ENCODE results near the gene SGIP1.
A peak's percentile ranks its signal among the peaks of the same experiment; 100 is the strongest.
"Not testable (repeated sequence)": the region's sequence is repeated elsewhere in the genome, so short reads cannot be mapped to it uniquely, and the experiment has no call there.

SGIP1 gene

DNA sequence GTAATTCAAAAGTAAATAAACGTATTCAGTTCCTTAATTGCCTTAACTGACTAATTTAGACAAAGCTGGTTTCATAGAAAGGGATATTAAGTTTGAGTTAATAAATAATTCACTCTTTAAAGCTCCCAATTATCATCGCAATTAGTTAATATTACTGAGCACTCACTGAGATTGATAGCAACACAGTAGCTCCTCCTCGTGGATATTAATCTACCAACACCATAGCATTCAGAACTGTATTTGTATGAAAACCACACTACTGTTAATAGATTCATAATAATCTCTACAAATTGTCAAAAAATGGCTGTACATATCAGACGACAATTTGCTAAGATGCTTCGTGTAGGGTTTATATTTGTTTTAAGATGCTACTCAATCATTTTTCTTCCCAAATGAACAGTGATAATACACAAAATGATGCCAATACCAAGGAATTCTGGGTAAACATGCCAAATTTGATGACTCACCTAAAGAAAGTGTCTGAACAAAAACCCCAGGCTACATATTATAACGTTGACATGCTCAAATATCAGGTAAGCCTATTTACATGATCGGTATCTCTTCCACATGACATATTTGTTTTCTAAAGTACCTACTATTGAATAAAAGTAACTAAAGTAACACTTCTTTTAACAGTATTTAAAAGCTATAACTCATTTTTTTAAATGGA, 199.5 kb downstream of the SGIP1 start:
- no peak for DNase-seq

DNA sequence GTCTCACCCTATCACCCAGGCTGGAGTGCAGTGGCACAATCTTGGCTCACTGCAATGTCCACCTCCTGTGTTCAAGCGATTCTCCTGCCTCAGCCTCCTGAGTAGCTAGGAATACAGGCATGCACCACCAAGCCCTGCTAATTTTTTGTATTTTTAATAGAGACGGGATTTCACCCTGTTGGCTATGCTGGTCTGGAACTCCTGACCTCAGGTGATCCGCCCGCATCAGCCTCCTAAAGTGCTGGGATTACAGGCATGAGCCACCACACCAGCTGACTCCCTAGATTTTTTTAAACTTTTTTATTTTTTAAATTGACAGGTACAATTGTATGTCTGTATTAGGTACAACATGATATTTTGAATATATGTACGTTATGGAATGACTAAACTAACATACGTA, 200.6 kb downstream of the SGIP1 start:
- not testable (repeated sequence) for DNase-seq

DNA sequence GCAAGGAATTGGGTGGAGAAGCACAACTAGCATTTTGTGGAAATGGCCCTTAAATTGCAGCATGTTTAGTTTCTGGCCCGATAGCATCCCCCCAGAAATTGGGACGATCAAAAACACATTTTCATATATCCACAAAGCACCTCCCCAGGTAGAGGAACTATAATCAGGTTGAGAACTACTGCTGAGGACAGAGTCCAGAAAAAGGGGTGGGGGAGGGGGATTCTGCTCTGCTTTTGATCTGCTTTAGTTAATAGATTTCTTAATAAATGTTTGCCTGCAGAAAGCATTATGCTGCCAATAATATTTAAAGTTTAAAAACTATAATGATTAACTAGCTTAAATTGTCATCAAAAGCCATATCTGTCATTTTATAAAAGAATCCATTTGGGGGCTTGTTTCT, 203.9 kb downstream of the SGIP1 start:
- DNase-seq = no peak

DNA sequence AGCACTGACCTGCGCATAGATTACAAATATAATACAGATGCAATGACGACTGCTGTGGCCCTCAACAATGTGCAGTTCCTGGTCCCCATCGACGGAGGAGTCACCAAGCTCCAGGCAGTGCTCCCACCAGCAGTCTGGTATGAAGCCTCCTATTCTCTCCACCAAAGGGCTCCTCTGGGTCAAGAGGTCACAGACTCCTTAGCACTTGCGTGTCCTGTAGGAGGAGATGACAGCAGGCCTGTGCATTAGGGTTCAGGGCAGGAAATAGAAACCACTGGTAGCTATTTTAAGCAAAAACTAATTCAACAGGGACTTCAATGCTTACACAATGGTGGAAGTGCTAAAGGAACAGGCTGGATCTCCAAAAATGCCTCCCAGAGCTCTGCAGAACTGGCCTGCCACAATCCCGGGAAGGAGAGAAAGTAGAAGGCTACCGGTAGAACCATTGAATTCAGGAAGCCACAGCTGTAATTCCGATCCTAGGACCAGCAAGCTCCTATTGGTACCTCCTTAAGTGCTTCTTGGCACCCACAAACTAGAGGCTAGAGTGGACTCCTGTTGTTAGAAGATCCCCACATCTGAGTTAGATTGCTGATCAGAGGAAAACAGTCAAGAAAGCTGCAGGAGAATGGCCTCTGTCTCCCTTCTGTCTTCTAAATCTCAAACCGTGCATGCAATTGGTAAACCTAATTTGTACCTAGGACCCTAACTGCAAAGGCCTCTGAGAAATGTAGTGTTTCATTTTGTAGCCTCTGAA, 205.6 kb downstream of the SGIP1 start:
- no peak for DNase-seq

DNA sequence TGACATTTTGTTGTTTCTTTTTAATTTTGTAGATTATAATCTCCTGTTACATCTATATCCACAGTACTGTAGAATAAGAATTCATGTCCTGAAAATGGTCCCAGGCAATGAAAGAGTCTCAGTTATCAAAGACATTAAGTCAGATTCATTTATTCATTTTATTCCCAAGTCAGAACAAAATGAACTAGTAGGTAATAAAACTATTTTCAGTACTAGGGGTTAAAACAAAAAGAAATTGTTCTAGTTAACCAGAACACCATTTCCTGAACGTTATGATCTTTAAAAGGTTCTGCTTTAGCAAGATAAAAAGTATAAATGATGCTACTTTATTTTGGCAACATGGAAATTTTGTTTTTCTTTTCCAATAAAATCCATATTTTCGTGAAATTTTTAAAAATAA, 211.5 kb downstream of the SGIP1 start:
- no peak for DNase-seq

DNA sequence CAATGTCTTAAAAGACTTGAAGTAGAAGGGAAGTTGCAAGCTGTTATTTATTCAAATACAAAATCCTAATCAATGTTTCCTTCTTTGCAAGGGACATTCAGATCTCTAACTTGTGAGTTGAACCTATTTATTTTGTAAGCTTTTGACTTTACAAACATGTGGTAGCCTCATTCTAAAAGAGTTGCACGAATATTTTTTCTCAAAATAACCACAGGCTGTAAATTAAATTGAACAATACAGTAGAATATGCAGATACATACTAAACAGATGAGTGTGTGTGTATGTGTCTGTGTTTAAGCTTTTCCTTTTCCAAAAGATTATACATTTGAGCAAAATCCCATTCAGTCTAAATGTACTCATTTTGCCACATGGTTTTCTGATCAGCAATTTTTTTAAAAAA, 213.5 kb downstream of the SGIP1 start:
- DNase-seq = no peak

DNA sequence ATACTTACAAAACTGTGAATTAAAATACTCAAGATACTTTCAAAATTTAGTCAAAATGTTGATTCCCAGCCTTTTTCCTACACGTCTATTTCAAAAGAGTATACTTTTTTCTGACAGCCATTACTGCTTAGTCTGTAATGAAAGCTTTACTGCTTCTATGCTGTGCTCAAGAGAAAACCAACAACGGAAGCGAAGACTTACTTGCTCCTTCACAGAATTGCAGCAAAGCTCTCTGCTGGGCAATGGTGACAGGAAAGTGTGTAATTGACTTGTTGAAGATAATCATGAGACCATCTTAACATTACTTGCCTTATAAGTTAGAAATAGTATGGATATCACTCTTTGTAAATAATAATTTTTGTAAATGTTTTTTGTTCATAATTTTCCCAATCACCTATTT, 216.6 kb downstream of the SGIP1 start:
- DNase-seq = no peak

DNA sequence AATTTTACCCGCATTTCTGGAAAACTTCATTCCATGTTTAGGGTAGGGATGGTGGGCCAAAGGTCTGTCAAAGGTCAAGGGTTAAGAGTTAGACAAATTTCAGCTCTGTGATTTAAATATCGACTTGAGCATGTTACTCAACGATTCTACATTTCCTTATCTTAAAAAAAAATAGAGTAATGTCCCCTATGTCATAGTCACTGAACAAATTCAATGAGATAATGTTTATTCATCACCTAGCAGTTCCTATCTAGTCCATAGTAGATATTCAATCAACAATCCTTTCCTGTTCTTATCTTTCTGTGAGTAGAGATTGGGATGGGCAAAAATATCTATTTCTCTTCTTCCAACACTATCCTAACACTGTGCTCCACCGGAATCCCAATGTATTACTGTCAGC, 217.2 kb downstream of the SGIP1 start:
- DNase-seq = no peak

DNA sequence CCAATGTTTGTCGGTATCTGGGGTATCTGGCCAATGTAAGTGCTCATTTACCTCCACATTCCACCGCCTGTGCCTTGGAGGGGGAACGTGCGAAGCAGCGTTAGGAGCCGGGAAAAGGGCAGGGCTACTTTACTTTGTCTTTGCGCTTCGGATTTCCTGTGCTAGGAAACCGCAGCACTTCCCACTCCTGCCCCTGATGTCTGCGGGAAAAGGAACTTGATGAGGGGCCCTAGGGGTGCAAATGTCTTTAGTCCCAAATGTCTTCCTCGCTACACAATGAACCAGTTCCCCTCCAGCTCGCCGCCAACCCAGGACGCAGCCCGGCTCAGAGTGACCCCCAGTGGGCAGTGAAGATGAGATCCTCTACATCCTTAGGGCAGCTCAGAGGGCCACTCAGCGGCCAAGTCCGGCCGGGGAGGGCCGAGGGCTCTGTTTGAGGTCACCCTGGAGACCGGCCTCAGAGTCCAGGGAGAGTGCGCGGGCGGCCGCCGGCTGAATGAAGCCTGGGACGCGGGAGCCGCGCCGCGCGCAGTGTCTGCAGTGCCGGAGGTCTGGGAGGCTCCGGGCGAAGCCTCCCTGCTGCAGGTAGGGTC, 218.1 kb downstream of the SGIP1 start, which contains the start of gene DYNLT5:
TSS of gene DYNLT5 (plus strand) at position 460 of the 593 bp plus-strand sequence. CDS start 2,200 bp downstream, outside the sequence.
- no peak for DNase-seq

DNA sequence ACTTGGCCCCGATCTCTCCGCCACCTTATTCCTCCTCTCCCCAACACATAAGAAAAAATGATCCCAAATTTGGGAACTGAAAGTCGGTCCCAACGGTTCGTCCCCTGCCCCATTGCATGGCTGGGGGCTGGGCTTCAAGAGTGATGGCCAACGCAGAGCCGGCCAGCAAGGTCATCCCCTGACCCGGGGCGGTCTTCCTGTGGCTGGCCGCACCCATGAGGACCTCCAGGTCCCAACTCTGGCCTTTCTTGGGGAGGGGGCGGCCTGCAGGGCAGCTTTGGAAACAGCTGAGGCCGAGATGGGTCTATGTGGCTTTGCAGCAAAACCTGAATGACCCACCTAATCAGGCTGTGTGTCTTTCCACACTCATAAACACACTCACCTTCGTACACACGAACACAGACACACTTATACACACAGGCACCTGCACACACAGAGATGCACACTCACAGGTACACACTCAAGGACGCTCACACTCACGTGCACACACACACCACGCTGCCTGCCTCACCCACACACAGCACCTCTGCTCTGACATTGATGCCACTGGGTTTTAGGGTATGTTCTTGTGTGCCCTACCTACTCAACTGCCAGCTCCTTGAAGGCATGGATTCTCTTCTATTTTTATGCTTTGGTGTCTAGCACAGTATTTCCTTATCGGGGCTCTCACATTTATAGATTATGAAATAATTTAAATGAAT, 218.9 kb downstream of the SGIP1 start:
- DNase-seq = no peak

DNA sequence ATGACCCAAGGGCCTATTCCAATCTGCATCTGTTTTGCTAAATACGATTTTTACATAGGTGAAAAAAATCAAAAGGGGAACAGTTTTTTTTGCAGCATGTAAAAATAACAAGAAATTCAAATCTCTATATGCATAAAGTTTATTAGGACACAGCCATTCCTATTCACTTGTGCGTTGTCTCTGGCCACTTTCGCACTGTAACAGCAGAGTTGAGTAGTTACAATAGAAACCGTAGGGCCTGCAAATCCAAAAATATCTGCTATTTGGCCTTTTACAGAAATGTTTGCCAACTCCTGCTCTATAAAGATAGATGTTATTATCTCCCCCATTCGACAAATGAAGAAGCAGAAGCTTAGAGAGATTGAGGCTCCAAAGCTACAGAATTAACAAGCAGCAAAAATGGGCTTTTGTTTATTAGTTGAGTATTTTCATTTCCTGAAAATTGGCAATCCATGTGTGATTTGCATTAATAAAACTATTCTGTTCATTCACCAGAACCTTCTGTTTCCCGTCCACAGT, 223.8 kb downstream of the SGIP1 start:
- no peak for DNase-seq

DNA sequence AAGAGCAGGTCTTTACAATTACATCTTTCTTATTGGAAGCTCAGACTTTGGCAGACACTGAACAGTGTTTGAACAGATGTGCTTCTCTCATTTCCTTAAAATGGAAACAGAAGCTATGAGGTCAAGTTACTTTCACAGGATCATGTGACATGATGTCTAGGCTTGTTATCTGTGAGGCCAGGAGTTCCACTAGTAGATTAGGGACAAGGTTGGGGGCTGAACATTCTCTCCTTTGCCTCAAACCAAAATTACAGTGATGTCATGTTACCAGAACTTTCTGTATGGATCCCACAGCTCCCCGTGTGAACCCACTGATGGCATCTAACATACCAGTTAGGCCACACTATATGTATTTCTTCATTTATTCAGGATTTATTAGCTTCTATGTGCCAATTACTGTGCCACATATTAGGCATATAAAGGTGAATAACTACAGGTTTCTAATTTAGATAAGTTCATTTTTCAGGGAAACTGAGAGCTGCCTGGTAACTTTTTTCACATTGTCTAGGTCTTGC, 224.3 kb downstream of the SGIP1 start:
- no peak for DNase-seq

DNA sequence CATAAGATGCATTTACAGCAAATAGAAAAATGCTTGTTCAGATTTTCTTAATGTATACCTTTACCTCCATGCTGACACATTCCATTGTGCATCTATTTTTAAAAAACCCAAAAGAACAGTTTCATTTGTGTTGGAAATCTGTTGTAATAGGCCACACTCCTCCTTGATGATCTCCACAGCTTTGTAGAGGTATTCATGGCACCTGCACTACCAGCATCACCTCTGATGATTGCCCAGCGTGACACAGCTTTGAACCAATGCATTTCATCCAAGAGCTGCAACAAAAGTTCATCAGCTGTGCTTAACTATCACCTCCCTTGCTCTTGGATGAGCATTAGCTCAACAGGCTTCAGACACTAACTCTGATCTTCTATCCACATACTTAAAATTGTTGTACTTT, 226.6 kb downstream of the SGIP1 start:
- DNase-seq = no peak

DNA sequence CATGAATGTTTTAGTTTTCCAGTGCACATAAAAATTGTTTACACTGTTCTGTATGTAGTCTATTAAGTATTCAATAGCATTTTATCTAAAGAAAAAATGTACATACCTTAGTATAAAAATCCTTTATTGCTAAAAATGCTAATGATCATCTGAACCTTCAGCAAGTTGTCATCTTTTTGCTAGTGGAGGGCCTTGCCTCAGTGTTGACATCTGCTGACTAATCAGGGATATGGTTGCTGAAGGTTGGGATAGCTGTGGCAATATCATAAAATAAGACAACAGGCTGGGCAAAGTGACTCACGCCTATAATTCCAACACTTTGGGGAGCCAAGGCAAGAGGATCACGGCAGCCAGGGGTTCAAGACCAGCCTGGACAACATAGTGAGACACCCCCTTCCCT, 227.3 kb downstream of the SGIP1 start:
- no peak for DNase-seq

DNA sequence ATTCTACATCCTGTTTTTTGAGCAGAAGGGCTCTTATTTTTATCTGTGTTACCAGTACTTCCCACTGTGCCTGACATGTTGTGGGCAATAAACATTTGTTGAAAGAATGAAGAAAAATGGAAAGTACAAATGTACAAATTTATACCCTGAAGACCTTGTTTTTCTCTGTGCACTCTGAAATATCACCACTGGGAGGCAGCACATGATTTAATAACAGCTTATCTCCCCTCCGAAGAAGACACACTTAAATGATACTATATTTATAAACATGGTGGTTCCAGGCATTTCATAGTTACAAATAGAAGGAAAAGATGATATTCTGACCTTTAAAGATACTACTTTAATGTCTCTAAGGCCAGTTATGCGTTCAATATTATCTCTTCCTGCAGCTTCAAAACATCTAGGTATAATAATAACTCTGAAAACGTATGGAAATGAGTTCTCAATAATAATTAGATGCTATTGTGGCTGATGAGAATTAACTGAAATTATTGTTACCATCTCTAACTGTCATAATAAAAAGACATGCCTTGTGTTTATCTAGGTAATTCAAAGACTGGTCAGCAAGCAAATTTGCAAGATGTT, 231.1 kb downstream of the SGIP1 start:
- peak; percentile 17 to 34 for DNase-seq

DNA sequence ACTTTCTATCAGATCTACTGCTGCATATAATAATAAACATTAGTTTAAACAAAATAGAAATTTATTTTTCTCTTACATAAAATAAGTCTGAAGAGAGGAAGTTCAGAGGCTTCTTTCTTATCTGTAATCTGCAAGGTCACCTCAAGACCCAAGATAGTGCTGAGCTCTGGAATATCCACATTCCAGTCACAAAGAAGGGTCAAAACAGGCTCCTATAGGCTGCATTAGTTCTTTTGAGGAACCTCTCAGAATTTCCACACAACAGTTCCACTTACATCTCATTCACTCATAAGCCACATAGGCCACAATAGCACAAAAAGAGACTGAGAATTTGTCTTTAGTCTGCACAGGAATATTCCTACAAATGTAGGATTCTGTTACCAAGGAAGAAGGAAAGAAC, 233.7 kb downstream of the SGIP1 start:
- DNase-seq = no peak

DNA sequence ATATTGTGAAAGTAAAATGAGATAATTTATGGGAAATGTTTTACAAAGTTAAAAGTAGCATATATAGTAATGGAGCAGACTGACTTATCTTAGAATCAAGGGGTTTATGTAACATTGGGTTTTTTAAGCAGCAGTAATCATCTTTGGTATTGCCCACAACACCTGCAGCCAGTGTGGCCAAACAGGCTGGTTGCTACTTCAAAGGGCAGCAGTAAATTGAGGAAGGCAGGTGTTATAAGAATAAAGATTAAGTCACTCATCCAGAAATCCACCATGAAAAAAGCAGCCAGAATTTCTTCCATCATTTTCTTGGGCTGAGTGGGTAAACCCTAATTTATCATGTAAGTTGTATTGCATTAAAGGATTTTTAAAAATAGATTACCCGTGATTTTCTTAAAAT, 235.0 kb downstream of the SGIP1 start:
- DNase-seq = no peak

DNA sequence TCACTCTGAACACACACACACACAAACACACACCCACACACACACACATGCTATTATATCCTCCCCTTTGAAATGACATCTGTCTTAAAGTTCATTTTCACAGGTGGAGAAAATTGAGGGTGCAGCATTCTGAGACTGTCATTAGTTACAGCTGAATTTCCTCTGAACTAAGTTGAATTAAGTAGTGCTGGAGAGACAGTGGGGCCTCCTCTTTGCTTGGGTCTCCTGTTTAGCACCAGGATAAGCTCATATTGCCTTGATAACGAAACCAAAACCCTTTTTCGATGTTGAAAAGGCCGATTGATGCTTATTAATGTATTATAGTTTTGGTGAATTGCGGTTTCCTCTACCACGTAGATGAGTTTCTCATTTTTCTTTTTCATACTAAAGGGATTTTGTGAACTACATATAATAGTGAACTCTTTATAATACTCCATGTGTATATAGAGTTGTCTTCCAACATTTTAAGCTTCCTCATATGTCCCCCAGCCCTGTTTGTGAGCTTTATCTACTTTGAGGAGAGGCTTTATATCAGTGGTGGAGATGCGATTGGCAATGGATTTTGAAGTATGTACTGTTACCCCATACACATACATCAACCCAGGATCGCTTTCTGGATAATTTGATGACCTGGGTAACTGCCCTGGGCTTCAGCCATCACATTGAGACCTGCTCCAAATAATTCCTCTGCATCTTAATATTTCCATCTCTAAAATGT, 235.7 kb downstream of the SGIP1 start:
- no peak for DNase-seq

DNA sequence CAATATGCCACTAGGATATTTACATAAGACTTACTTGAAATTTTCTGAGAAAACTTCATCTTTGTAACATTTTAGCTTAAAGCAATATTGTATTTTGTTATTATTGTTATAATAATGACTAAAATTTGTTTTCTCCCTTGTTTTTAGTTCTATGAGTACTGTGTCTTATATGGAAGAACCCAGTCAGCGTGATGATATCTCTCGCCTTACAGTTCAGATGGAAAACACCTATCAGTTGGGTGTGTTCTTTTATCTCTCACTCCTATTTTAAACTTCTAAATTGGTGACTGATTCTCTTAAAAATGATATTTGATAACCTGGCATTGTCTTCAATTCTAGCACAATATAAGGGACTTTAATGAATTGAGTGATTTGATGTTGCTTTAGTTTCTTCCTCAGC, 236.3 kb downstream of the SGIP1 start:
- no peak for DNase-seq

DNA sequence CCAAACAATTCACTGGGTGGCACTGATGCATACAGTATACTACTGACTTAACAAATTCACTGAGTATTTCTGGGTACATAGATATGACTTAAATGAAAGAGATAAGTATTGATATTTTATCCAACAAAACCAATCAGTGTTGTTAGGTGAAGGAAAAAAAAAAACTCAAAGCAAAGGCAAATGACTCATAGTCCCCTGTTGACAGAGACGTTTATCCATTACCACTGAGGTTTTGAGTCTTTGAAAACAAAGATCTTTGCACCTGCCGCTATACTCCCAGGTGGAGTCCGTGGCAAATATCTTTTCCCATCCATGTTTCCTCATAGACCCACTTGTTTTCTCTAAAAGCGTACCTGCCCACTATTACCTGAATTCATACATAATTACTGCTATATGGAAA, 236.7 kb downstream of the SGIP1 start:
- no peak for DNase-seq

DNA sequence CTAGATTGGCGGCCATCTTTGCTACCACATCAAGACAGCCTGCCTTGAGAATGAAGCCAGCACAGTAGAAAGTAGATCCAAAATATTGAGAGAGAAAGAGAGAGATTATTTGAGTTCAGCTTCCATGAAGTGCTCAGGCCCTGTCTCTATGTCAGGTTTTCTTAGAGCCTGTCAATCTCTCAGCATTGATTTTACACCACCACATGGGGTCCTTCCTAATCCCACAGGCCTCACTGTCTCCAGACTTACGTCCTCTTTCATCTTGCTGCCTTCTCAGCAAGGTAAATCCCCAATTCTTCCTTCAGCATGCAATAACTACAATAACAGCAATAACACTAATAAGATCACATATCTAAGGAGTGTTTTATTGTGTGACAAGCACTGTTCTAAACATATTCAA, 239.3 kb downstream of the SGIP1 start:
- no peak for DNase-seq

DNA sequence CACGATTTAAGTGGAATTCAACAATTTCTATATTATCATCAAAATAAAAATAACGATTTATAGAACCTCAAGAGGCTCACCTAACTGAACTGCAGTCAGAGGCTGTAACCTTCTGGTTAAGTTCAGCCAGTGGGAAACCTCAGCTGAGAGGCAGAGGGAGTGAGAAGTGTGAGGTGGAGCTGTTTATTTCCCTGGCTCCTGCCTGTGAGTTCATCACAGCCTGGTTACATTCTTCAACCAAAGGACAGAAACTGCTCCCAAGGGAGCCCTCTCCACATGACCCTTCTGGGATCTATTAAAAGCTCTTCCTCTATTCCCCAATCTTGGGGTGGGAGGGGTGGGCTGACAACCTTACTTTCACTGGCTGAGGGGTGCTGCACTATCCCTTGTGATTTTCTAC, 240.5 kb downstream of the SGIP1 start:
- no peak for DNase-seq
